Body of pancreas (tissue), 4 donors: ENCODE results near the gene PMP22.

Experiments
- CTCF ChIP-seq, 7 experiments: fragments of 450-650 bp in 4 of 7; fragments of 200-600 bp in 3 of 7; sonication (generic) in 3 of 7; IDR thresholded peaks; one replicate each; pipeline ENCODE4 v1.5.1; 2016 to 2019; ENCODE audit warnings: antibody characterized with exemption in 7 of 7
- POLR2A ChIP-seq, 3 donors: fragments of 450-650 bp; IDR thresholded peaks; one replicate each; pipeline ENCODE4 v1.6.1; 2016; ENCODE audit warnings: antibody characterized with exemption in 3 of 3, mild to moderate bottlenecking in 2 of 3

GRCh38 chr17:15263206-15263579 lies 1.9 kb downstream of the PMP22 start:
- TF ChIP-seq CTCF (IDR thresholded peaks at IDR 0.05) = no peak
- TF ChIP-seq POLR2A (IDR thresholded peaks at IDR 0.05) = no peak
